ENCODE measurements around the gene YWHAQ. TPM values are rescaled to one million over a fixed set of nuclear protein-coding genes. Genes with fewer than 3 reads are reported as not detected.
"Not testable (repeated sequence)": the region's sequence is repeated elsewhere in the genome, so short reads cannot be mapped to it uniquely, and the experiment has no call there.

Gene YWHAQ
- polyA plus RNA-seq, 1 experiment, result 624 TPM

GRCh38 chr2:9592699-9593098 is 38.1 kb downstream of the YWHAQ start:
- DNase-seq (ENCODE audit: low read depth, low spot score), result no peak
- Histone ChIP-seq H3K27ac (ENCODE audit: low read depth, low read length) (no peak overlapping the region), H3K27me3 (ENCODE audit: control insufficient read depth, insufficient read depth, low read length) (no peaks in the 10 kb centered on the region), H3K9me3 (ENCODE audit: control insufficient read depth, insufficient read depth, low read length) (no peaks in the 10 kb centered on the region; the same call in 1 of the 2 replicates), H3K4me3 (ENCODE audit: low read depth, low read length) (no peak overlapping the region)
- TF ChIP-seq CTCF (IDR thresholded peaks at IDR 0.05; ENCODE audit: low read depth, low read length), result no peak
- CTCF ChIA-PET, result interaction anchor here (0.6 to 1.0 kb wide), 2 partner anchors 36 to 178 kb away, joined by 5 to 10 read pairs; no protein-coding TSS in a partner anchor
- POLR2A ChIA-PET, result no interaction called here

GRCh38 chr2:9590641-9591040 is 40.2 kb downstream of the YWHAQ start:
- no peak for DNase-seq (ENCODE audit: low read depth, low spot score)
- H3K9me3 ChIP-seq (ENCODE audit: control insufficient read depth, insufficient read depth, low read length), result no peaks in the 10 kb centered on the region
- ChIA-PET POLR2A (no interaction called here), CTCF (interaction anchor here (1.0 kb wide), 1 partner anchor 482 kb away, joined by 4 read pairs; no protein-coding TSS in a partner anchor)
- no peak overlapping the region for H3K27ac ChIP-seq (ENCODE audit: low read depth, low read length)
- no peak overlapping the region for H3K4me3 ChIP-seq (ENCODE audit: low read depth, low read length)
- H3K27me3 ChIP-seq (ENCODE audit: control insufficient read depth, insufficient read depth, low read length), result no peaks in the 10 kb centered on the region
- TF ChIP-seq CTCF (IDR thresholded peaks at IDR 0.05; ENCODE audit: low read depth, low read length), result no peak

- ChIA-PET CTCF (interaction anchor here (0.6 to 1.7 kb wide), 2 partner anchors 29 to 184 kb away, joined by 3 to 4 read pairs; no protein-coding TSS in a partner anchor), POLR2A (no interaction called here)
- DNase-seq (ENCODE audit: low read depth, low spot score), result no peak
- H3K27me3 ChIP-seq (ENCODE audit: control insufficient read depth, insufficient read depth, low read length), result no peaks in the 10 kb centered on the region
- no peaks in the 10 kb centered on the region for H3K9me3 ChIP-seq (ENCODE audit: control insufficient read depth, insufficient read depth, low read length)
- H3K27ac ChIP-seq (ENCODE audit: low read depth, low read length), result no peak overlapping the region
- no peak overlapping the region for H3K4me3 ChIP-seq (ENCODE audit: low read depth, low read length)
- no peak for TF ChIP-seq CTCF (IDR thresholded peaks at IDR 0.05; ENCODE audit: low read depth, low read length)
Measured at GRCh38 chr2:9586465-9586864, 44.3 kb downstream of the YWHAQ start.

DNA sequence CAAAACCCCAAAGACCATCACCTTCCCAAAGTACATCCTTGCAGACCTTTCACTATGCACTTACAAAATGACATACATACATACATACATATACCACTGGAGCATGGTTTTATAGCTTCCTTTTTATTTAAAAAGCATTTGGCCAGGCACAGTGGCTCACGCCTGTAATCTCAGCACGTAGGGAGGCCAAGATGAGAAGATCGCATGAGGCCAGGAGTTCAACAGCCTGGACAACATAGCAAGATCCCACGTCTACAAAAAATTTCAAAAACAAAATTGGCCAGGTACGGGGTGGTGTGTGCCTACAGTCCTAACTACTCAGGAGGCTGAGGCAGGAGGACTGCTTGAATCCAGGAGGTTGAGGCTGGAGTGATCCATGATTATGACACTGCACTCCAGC is 45.3 kb downstream of the YWHAQ start:
- no peak overlapping the region for H3K4me3 ChIP-seq (ENCODE audit: low read depth, low read length)
- TF ChIP-seq CTCF (IDR thresholded peaks at IDR 0.05; ENCODE audit: low read depth, low read length), result no peak
- ChIA-PET POLR2A (no interaction called here), CTCF (no interaction called here)
- DNase-seq (ENCODE audit: low read depth, low spot score), result no peak
- no peaks in the 10 kb centered on the region for H3K27me3 ChIP-seq (ENCODE audit: control insufficient read depth, insufficient read depth, low read length)
- no peaks in the 10 kb centered on the region for H3K9me3 ChIP-seq (ENCODE audit: control insufficient read depth, insufficient read depth, low read length)
- no peak overlapping the region for H3K27ac ChIP-seq (ENCODE audit: low read depth, low read length)

DNA sequence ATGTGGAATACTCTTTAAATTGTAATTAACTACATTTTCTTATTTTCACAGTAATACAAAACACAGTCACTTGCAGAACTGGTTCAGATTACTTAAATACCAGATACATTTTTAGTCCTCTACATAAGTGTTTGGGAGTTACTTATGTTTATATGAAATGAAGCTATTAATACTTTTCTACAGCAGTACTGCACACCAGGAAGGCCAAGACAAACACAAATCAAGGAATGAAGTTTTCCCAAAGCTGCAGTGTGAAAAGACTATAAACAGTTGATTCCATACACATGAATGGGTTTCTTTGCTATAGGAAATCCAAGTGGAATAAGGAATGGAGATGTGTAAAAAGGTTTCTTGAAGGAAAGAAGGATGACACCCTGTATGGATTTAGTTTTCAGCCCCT is 45.9 kb downstream of the YWHAQ start:
- H3K4me3 ChIP-seq (ENCODE audit: low read depth, low read length); H3K27me3 ChIP-seq (ENCODE audit: control insufficient read depth, insufficient read depth, low read length); DNase-seq (ENCODE audit: low read depth, low spot score); POLR2A ChIA-PET; CTCF ChIA-PET; H3K9me3 ChIP-seq (ENCODE audit: control insufficient read depth, insufficient read depth, low read length); H3K27ac ChIP-seq (ENCODE audit: low read depth, low read length): not testable (repeated sequence)

DNA sequence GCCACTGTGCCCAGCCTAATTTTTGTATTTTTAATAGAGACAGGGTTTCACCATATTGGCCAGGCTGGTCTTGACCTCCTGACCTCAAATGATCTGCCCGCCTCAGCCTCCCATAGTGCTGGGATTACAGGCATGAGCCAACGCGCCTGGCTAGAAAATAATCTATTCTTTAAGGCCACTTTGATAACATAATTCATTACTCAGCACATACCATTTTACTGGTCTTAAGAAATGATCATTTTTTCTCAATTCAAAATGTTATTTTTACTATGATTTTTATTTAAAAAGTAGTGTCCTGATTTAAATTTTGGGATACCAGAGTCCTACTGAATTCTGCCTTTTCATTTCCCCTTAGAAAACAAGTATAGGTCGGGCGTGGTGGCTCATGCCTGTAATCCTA is 48.2 kb downstream of the YWHAQ start:
- Histone ChIP-seq H3K27ac (ENCODE audit: low read depth, low read length) (no peak overlapping the region), H3K27me3 (ENCODE audit: control insufficient read depth, insufficient read depth, low read length) (no peaks in the 10 kb centered on the region), H3K4me3 (ENCODE audit: low read depth, low read length) (no peak overlapping the region), H3K9me3 (ENCODE audit: control insufficient read depth, insufficient read depth, low read length) (no peaks in the 10 kb centered on the region)
- no peak for TF ChIP-seq CTCF (IDR thresholded peaks at IDR 0.05; ENCODE audit: low read depth, low read length)
- POLR2A ChIA-PET, result no interaction called here
- DNase-seq (ENCODE audit: low read depth, low spot score), result no peak
- CTCF ChIA-PET, result no interaction called here

Data from AG04450 (cell line).